PFSK-1 (cell line): ENCODE results near the gene TP53I11.

Experiments
- POLR2AphosphoS5 ChIP-seq: IDR thresholded peaks from 2 replicates; pipeline ENCODE4 v1.6.1; 2012; ENCODE audit warnings: low read depth, mild to moderate bottlenecking, control low read depth, low read length, moderate library complexity
- SIN3A ChIP-seq: IDR thresholded peaks from 2 replicates; pipeline ENCODE4 v1.6.1; 2012; ENCODE audit warnings: mild to moderate bottlenecking, low read length, moderate library complexity, borderline replicate concordance; ENCODE audit not compliant: insufficient read depth
- TAF1 ChIP-seq: IDR thresholded peaks from 2 replicates; pipeline ENCODE4 v1.6.1; 2012; ENCODE audit warnings: low read length, control low read depth, borderline replicate concordance; ENCODE audit not compliant: insufficient read depth
- TF ChIP-seq, protein P1 (sequence below), 2 experiments: IDR thresholded peaks; 2 replicates each; pipeline versions ENCODE4 v1.6.1 to v1.8.0; 2011 to 2012; ENCODE audit warnings: low read depth in 2 of 2, low read length in 2 of 2, control low read depth in 1 of 2, inconsistent platforms in 1 of 2, mild to moderate bottlenecking in 1 of 2, moderate library complexity in 1 of 2; ENCODE audit not compliant: insufficient read depth in 1 of 2

GRCh38 chr11:44960200-44960845 is 9.6 kb upstream of the TP53I11 start:
- TF ChIP-seq POLR2AphosphoS5, result no peak
- no peak for TF ChIP-seq SIN3A
- TF ChIP-seq TAF1, result no peak
- TF ChIP-seq, protein P1, sequence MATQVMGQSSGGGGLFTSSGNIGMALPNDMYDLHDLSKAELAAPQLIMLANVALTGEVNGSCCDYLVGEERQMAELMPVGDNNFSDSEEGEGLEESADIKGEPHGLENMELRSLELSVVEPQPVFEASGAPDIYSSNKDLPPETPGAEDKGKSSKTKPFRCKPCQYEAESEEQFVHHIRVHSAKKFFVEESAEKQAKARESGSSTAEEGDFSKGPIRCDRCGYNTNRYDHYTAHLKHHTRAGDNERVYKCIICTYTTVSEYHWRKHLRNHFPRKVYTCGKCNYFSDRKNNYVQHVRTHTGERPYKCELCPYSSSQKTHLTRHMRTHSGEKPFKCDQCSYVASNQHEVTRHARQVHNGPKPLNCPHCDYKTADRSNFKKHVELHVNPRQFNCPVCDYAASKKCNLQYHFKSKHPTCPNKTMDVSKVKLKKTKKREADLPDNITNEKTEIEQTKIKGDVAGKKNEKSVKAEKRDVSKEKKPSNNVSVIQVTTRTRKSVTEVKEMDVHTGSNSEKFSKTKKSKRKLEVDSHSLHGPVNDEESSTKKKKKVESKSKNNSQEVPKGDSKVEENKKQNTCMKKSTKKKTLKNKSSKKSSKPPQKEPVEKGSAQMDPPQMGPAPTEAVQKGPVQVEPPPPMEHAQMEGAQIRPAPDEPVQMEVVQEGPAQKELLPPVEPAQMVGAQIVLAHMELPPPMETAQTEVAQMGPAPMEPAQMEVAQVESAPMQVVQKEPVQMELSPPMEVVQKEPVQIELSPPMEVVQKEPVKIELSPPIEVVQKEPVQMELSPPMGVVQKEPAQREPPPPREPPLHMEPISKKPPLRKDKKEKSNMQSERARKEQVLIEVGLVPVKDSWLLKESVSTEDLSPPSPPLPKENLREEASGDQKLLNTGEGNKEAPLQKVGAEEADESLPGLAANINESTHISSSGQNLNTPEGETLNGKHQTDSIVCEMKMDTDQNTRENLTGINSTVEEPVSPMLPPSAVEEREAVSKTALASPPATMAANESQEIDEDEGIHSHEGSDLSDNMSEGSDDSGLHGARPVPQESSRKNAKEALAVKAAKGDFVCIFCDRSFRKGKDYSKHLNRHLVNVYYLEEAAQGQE (IDR thresholded peaks at IDR 0.05; ENCODE audit: insufficient read depth in 1 of 2, low read depth in 2 of 2, low read length in 2 of 2), result no peak
